Endometrial microvascular endothelial cells (primary cell): ENCODE data around the gene C19orf85. TPM values are rescaled to one million over a fixed set of nuclear protein-coding genes. Genes with fewer than 3 reads are reported as not detected.

Experiments
- in situ Hi-C: cut with HindIII; loops from 2 replicates; pipeline ENCODE4 v1.10.0; 2017; ENCODE audit warnings: low sequenced_read_pairs, low pct_unique_long_range_greater_than_20kb; ENCODE audit errors: inconsistent ontology term
- total RNA-seq: library from RNA; depleted of rRNA; stranded (reverse); fragments of >200 nt; gene quantifications from one replicate; pipeline ENCODE4 v1.2.3, GENCODE V29; 2015; ENCODE audit errors: inconsistent ontology term

The C19orf85 gene
- total RNA-seq, 1 donor from 2014 or later = not detected

GRCh38 chr19:55447421-55448174 lies 17.0 kb downstream of the C19orf85 start:
- in situ Hi-C loops = no loop called here

- in situ Hi-C loops = no loop called here
Observed at GRCh38 chr19:55446060-55446459, 18.5 kb downstream of the C19orf85 start.

GRCh38 chr19:55444646-55445045 lies 19.9 kb downstream of the C19orf85 start:
- in situ Hi-C loops = no loop called here

- in situ Hi-C loops = no loop called here
Observed at GRCh38 chr19:55443824-55444480, 20.6 kb downstream of the C19orf85 start.

- in situ Hi-C loops = no loop called here
Observed at GRCh38 chr19:55443045-55443823, 21.3 kb downstream of the C19orf85 start, which contains the start of gene SHISA7. Gene SHISA7, minus strand, starts transcription at chr19:55443300. Its CDS starts 437 bp downstream, at chr19:55442863.

- in situ Hi-C loops = no loop called here
Observed at GRCh38 chr19:55442372-55442961, 22.1 kb downstream of the C19orf85 start.

- in situ Hi-C loops = no loop called here
Observed at GRCh38 chr19:55441692-55442321, 22.7 kb downstream of the C19orf85 start.

- in situ Hi-C loops = no loop called here
Observed at GRCh38 chr19:55441319-55441691, 23.2 kb downstream of the C19orf85 start.

GRCh38 chr19:55440411-55441105 lies 24.0 kb downstream of the C19orf85 start:
- in situ Hi-C loops = no loop called here

- in situ Hi-C loops = no loop called here
Observed at GRCh38 chr19:55439052-55439451, 25.5 kb downstream of the C19orf85 start.

- in situ Hi-C loops = no loop called here
Observed at GRCh38 chr19:55437410-55437809, 27.1 kb downstream of the C19orf85 start.

GRCh38 chr19:55436847-55437246 lies 27.7 kb downstream of the C19orf85 start:
- in situ Hi-C loops = no loop called here

- in situ Hi-C loops = no loop called here
Observed at GRCh38 chr19:55435020-55435419, 29.5 kb downstream of the C19orf85 start.

- in situ Hi-C loops = no loop called here
Observed at GRCh38 chr19:55434356-55434919, 30.1 kb downstream of the C19orf85 start.

- in situ Hi-C loops = no loop called here
Observed at GRCh38 chr19:55433292-55433691, 31.3 kb downstream of the C19orf85 start.

GRCh38 chr19:55432241-55432959 lies 32.2 kb downstream of the C19orf85 start:
- in situ Hi-C loops = no loop called here

GRCh38 chr19:55431183-55431582 lies 33.4 kb downstream of the C19orf85 start:
- in situ Hi-C loops = no loop called here
